Lower leg skin (tissue), 3 donors: ENCODE results near the gene ARHGAP15.

Source experiments
- CTCF ChIP-seq, 3 donors: fragments of 450-650 bp; IDR thresholded peaks; one replicate each; pipeline ENCODE4 v1.5.1; 2016; ENCODE audit warnings: antibody characterized with exemption in 3 of 3, mild to moderate bottlenecking in 3 of 3, moderate library complexity in 2 of 3
- POLR2A ChIP-seq, 2 donors: fragments of 450-650 bp; IDR thresholded peaks; one replicate each; pipeline ENCODE4 v1.6.1; 2016 to 2017; ENCODE audit warnings: antibody characterized with exemption in 2 of 2, mild to moderate bottlenecking in 1 of 2, moderate library complexity in 1 of 2

GRCh38 chr2:143608063-143608423 lies 478.8 kb downstream of the ARHGAP15 start:
- TF ChIP-seq CTCF (IDR thresholded peaks at IDR 0.05) (no peak), POLR2A (IDR thresholded peaks at IDR 0.05) (no peak)
